Spleen (tissue), 7 donors: ENCODE measurements around the gene CFAP251.

ENCODE experiments used
- CTCF ChIP-seq, 11 experiments: fragments of 200-600 bp in 7 of 11; fragments of 450-650 bp in 4 of 11; sonication (generic) in 4 of 11; IDR thresholded peaks in 8 of 11; conservative IDR thresholded peaks in 3 of 11; 1 replicate in 7 of 11; 2 replicates in 4 of 11; pipeline versions ENCODE4 v1.4.0 to v1.8.0; 2016 to 2021; ENCODE audit warnings: antibody characterized with exemption in 11 of 11, inconsistent platforms in 4 of 11, mild to moderate bottlenecking in 1 of 11
- POLR2A ChIP-seq, 3 donors: fragments of 450-650 bp; IDR thresholded peaks; one replicate each; pipeline ENCODE4 v1.5.1; 2017; ENCODE audit warnings: antibody characterized with exemption in 3 of 3, mild to moderate bottlenecking in 1 of 3
- POLR2AphosphoS5 ChIP-seq, 3 donors: sonication (generic); formaldehyde crosslinking; IDR thresholded peaks; one replicate each; pipeline ENCODE4 v1.5.1; 2017; ENCODE audit warnings: antibody characterized with exemption in 3 of 3
- donor health status: DM: no; HTN: no; CAD: no; lungs with moderate emphysema.
- donor health status: DM: no; HTN: no; CAD: no.
- donor health status: DM: no; HTN: no; CAD: no.

GRCh38 chr12:121888083-121888477 lies 30.3 kb upstream of the CFAP251 start:
- no peak for TF ChIP-seq CTCF (IDR thresholded peaks at IDR 0.05 in 8 of 11, conservative IDR thresholded peaks at IDR 0.05 in 3 of 11)
- TF ChIP-seq POLR2A (IDR thresholded peaks at IDR 0.05) = no peak
- no peak for TF ChIP-seq POLR2AphosphoS5 (IDR thresholded peaks at IDR 0.05)
